Measurements from ENCODE around the gene KLK7.

The KLK7 gene
- long read RNA-seq, donor 1, partial matches to known transcripts, result 0 of 1 reads
- long read RNA-seq, donor 1, other reads (novel, unspliced or antisense), result 0 of 1 reads
- long read RNA-seq, donor 2, result 0 reads
- long read RNA-seq, donor 3, partial matches to known transcripts, result 0 of 4 reads
- long read RNA-seq, donor 3, other reads (novel, unspliced or antisense), result 0 of 4 reads
- long read RNA-seq, donor 4, result 0 reads
- long read RNA-seq, donor 5, partial matches to known transcripts, result 0 of 1 reads
- long read RNA-seq, donor 5, other reads (novel, unspliced or antisense), result 0 of 1 reads
- long read RNA-seq, donor 6, partial matches to known transcripts, result 0 of 1 reads
- long read RNA-seq, donor 6, other reads (novel, unspliced or antisense), result 0 of 1 reads
- long read RNA-seq, donor 7, partial matches to known transcripts, result 0 of 3 reads
- long read RNA-seq, donor 7, other reads (novel, unspliced or antisense), result 0 of 3 reads
- long read RNA-seq, donor 8, result 0 reads

DNA sequence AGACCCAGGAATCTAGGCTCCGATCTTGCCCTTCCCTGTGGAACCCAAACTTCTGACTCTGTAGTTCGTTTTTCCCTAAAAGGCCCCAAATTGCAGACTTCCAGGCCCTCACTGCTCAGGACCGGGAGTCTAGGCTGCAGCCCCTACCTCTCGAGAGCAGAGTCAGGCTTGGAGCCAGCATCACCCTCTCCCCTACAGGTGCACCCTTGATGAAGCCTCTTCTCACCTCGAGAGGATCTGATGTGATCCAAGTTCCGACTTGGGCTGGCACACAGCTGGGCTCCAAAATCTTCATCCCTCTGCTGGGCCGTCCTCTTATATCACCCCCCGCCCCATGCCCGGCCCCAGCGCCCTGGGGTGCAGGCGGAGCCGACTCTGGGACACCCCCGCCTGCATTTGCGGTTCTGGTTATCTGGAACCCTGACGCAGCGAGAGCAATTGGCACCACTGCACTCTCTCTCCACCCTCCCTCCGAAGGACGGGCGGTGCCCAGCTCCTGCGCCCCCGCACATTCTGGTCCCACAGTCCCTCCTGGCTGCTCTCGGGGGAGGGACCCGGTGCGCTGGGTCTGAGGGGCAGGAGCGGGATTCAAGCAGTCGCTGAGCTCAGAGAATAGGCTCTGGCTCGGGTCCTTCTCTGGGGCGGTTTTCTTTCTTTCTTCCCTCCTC lies at the start of gene KLK7:
Gene KLK7 (minus strand): TSS at position 293 of the 668 bp plus-strand sequence. CDS start 1,518 bp downstream, outside the sequence.
- no peak for DNase-seq

DNA sequence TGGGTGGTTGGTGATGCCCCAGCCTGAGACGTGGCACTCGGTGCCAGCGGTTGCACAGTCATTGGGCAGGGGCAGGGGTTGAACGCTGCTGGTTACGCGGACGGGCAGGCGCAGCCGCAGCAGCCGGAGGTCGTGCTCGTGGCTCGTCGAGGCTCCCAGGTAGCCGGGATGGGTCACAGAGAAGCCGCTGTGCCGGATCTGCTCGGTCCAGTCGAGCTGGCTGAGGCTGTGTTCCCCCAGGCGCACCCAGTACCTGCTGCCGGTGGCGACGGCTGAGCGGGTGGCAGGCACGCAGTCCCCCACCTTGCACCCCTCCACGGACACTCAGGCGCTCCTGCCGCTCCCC lies 48.1 kb upstream of the KLK7 start:
- no peak for DNase-seq

DNA sequence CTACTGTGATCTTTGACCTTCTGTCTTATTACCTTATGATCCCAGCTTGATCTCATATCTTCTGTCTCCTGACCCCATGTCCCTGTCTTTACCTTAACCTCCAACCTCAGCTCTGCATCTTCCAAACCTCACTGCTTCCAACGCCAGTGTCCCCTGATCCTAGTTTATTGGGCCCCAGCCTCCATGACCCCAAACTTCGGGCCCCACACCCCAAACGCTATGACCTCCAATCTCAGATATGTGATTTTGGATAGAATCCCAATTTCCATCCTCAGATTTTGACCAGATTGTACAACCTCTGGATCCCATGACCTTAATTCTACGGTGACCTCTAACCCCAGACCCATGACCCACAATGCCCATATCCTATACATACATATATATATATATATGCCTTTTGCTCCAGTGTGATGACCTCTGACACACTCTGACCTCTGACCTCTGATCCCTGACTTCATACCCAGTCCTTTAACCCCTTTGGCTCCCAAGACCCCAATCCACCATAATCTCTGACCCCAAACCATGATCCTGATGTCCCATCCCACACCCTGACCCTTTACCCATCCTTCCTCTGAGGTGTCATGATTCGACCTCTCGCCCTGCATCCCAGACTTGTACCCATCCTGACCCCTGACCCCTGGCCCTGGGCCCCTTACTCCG lies 47.6 kb upstream of the KLK7 start:
- no peak for DNase-seq

DNA sequence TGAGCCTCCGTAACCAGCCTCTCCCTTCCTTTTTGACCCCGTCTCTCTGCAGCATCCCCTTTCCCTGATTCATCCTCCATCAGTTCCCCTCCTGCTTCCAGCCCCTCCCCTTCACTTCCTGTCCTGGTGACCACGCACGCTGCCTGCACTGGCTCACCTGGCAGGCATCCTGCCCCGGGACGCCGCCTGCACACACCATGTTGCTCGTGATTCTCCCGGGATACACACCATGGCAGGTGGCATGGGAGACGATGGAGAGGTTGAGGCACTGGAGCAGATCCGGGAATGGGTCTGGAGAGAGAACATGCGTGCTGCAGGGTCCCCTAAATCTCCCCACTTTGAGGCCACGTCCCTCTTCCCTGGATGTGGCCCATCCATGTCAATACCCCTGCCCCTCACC lies 46.9 kb upstream of the KLK7 start:
- DNase-seq, result no peak

DNA sequence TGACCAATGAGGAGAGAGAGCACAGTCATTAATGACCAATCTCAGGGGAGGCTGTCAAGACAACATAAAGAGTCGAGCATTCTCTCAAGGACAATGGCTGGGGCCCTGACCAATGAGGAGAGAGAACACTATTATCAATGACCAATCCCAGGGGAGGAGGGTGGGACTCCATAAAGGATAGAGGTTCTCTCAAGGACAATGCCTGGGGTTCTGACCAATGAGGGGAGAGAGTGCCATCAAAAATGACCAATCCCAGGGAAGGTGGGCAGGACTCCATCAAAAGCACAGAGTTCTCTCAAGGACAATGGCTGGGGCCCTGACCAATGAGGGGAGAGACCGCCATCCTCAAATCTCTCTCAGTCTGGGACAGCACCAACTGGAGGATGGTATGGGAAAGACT lies 46.0 kb upstream of the KLK7 start:
- DNase-seq, result no peak

DNA sequence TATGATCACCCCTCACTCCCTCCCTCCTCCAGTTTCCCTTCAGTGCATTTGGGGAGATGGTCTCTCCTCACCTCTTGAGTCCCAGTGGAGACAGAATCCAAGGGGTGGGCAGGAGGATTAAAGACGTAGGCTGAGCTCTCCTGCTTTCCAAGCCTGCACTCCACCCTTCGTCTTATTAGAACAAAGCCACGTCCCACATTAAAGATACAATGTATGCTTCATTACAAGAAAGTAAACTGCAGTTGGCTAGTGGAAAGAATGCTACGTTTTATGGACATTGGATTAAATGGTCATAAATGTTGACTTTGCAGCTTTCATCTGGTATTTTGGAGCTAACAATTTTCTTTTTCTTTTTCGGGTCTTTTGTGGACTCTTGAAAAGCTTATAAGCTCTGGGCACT lies 44.2 kb upstream of the KLK7 start:
- DNase-seq, result no peak

DNA sequence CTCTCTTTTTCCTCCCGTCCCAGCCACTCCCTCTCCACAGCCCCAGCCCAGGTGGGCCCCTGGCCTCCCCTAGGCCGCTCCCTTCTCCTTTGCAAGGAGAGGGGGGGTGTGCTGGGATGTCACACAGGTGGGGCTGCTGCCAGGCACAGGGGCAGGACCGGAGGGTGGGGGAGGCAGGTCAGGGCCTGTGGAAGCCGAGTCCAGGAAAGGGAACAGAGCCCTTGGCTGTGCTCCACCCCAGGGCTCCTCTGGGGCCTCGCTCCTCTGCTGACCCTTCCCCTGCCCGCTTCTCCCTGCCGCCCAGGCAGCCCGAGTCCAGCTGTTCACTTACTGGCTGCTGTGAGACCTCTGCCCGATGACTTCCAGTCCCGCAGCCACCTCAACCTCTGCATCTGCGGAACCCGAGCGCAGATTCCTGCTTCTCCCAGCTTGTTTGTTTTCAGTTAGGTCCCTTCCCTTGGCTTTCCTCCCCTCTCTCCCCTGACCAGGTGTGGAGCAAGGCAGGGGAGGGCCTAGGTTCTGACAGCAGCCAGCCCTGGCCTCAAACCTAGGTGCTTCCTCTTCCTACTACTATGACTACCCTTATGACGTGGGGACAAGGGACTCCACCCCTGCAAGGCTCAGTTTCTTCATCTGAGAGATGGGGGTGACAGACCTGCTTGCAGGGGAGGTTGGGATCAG lies 43.5 kb upstream of the KLK7 start:
- no peak for DNase-seq

DNA sequence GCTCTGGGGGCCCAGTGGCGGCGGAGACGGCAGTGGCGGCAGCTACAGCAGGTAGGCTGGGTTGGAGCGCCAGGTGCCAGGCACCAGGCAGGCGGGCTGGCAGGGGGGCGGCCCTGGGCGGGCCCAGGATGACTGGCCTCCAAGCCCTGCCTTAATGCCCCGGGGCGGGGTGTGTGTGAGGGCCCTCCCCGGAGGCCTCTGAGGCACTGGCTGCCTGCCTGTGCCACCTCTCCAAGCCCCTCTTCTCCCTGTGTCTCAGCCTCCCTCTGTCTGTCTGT lies 42.8 kb upstream of the KLK7 start, which contains the start of gene KLK11:
Gene KLK11 (minus strand): TSS at position 63 of the 278 bp plus-strand sequence. CDS start 985 bp downstream, outside the sequence.
- DNase-seq, result no peak

DNA sequence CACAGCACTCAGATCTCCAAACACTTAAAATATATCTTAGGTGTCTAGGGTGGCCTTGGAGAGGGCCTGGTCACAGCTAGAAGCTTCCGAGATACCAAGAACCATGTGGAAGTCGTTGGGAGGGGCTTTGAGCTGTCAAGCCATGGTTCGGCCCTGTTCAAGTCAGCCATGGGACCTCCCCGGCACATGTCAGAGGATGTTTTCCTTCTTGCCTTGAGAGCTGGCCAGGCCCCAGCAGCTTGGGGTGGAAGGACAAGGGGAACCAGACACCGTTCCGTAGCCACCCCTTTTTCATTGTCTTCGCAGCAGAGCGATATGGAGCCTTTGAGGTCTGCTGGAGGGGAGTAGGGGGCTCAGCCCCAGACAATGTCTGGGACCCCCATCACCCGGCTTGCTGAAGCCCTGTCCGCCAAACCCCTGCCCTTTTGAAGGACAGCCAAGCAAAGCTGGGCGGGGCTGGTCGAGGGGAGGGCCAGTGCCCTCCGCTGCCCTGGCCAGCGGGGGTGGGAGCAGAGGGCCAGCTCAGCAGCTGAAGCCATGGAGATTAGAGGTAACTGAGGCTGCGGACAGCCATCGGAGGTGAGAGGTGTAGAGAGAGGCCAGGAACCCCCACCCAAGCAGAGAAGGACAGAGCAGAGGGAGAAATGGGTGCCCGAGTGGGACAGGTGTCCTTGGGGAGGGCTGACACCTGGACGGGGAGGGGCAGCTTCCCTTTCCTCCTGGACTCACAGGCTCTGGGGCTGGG lies 42.3 kb upstream of the KLK7 start:
- no peak for DNase-seq

DNA sequence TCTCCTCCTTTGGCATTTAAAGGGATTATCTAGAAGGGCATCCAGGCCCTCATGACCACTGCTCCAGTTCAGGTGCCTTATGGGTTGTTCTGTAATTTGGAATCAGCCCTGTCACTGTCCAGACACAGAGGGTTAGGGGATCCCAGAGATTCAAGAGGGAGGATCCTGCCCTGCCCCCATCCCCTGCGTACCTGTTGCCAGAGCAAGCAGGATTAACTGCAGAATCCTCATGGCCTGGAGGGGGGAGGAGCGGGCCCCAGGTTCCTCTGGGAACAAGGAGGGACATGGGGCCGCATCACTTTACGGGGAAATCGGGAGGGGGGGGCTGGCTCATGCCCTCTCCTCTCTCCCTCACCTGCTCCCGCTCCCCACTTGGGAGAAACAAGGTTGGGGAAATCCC lies 41.7 kb upstream of the KLK7 start:
- no peak for DNase-seq

DNA sequence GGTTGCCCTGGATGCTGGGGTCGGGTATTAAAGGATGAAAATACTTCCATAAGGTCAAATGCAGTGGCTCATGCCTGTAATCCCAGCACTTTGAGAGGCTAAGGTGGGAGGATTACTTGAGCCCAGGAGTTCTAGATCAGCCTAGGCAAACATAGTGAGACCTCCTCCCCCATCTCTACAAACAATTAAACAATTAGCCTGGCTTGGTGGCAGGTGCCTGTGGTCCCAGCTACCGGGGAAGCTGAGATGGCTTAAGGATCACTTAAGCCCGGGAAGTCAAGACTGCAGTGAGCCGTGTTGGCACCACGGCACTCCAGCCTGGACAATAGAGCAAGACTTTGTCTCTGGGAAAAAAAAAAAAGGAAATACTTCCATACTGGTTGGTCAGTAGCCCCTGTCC lies 41.2 kb upstream of the KLK7 start:
- DNase-seq, result no peak

DNA sequence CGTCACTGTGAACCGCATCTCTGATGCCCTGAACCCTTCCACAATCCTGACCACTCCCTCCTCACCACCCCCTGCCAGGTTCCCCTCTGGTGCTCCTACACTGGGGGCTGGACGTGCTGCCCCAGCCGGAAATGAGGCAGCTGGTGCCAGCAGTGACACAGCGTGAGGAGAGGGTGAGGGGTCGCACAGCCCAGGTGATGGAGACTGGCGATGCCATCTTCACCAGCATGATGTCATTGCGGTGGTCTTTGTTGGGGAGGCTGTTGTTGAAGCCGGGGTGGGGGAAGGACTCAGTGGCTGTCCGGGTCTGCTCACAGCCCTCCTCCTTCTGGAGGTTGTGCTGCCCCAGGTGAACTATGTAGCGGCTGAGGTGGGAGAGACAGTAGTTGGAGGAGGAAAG lies 40.2 kb upstream of the KLK7 start:
- DNase-seq, result no peak

DNA sequence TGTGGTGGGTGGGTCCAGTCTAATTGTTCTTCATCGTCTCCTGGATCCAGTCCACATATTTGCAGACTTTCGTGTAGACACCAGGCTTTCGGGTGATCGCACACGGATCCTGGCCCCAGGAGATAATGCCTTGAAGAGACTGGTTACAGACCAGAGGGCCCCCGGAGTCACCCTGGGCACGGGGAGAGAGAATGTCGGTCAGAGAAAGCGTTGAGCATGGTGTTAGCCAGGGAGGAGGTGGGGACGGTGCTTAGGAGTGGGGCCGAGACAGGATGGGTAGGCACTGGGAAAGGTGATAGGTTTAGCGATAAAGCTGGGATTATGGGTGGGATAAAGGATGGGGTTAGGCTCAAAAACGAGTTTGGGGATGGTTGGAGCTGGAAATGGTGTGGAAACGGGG lies 38.8 kb upstream of the KLK7 start:
- DNase-seq, result no peak

DNA sequence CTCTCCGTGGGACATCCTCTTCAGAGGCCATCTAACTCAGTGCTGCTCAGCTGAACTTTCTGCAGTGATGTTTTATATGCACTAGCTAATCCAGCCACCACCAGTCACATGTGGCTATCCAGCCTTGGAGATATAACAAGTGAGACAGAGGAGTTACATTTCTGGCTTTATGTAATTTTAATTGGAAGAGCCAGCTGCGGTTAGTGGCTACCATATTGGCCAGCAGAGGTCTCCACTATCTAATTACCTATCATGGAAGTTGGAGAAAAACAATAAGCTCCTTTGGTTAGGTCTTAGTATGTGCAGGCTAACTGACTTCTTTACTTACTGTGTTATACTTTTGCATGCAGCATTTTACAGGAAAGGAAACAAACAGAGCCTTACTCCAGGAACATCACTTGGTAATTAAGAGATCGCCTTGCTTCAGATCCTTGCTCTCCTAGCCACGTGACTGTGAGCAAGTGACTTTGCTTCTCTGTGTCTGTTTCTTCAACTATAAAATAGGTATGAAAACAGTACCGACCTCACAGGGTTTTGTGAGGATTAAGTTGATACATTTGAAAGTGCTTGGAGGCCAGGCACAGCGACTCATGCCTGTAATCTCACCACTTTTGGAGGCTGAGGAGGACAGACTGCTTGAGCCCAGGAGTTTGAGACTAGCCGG lies 37.4 kb upstream of the KLK7 start:
- peak; percentile 48 for DNase-seq

DNA sequence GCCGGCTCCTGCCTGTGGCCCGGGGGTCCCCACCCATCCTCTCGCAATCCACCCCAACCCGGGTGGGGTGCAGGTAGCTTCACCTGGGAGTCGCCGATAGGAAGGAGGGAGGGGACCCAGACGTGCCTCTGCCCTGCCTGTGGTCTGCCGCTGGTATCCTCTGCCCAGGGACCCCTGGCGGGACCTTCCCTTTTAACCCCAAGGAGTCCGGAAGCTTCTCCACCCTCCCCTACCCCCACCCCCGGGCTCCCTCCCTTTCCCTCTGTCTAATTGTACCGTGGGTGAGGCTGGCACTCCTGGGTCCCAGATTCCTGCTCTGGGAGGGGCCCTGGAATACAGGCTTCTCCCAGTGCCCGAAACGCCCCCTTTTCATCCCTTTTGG lies 35.8 kb upstream of the KLK7 start, which contains the start of gene KLK10:
Gene KLK10 (minus strand): TSS at position 166 of the 382 bp plus-strand sequence. CDS start 579 bp downstream, outside the sequence.
- DNase-seq, result no peak

DNA sequence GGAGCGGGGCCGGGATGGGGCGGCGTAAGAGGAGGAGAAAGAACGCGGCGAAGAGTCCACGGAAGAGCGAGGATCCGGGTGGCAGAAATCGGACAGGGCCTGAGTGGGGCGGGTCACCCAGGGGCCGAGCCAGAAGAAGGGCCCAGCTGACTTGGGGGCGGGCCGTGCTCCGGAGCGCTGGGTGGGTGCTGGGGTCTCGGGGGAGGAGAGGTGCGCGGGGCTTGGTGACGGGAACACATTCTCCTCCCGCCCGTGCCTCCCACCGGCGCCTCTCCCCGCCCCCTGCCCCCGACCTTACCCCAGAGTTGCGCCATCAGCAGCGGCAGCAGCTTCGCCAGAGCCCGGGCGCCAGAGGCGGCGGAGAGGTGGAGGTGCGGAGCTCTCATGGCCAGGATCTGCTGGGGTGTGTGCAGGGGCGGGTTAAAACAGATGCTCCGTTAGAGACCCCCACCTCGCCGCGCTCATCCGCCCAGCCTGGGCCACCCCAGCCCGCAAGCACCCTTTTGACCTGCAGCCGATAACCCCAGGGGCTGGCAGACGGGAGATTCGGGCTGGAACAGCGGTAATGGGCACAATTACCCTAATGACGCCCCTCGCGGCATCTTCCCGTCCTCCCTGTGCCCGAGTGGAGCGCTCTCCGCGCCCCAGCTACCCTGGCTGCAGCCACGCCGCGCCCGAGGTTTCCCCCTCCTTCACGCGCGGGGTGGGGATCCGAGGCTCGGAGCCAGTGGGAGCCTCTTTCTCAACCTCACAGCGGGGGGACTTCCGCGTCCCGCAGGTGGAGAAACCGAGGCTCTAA lies 35.2 kb upstream of the KLK7 start:
- DNase-seq, result peak; percentile 53

DNA sequence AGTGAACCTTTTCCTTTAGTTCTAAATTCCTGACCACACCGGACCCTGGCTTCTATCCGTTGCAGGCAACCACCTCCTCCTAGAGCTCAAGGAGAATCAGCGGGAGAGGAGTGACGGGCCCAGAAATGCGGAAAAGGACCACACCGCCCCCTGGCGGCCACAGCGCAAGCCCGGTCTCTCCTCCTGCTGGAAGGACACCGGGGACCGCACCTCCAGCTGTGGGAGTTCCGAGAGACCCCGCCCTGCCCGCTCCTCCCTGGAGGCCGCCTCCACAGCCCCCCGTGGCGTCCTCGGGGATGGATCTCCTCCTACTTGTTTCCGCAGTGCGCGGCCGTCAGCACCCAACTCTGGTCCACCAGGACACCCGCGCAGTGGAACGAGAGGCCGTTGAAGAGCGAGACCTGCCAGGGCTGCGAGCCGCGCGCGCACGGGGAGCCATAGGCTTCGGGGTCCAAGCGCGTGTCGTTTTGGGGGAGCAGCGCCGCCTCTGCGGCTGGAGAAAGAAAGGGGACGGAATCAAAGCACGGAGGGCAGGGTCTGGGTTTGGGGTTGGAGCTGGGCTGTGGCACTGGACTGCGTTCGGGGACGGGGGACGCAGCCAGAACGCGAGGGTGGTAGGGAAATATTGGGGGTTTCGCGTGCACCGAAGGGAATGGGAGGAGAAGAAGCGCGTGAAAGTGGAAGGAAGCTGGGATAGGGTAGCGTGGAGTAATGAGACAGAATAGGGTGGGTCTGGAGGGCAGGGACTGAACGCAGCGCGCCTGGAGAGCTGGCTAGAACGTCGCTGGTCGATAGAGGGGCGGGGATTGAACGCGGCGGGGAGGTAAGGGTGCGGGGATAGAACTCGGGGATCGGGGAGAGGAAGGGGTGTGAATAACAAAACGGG lies 33.3 kb upstream of the KLK7 start:
- peak; percentile 81 for DNase-seq

DNA sequence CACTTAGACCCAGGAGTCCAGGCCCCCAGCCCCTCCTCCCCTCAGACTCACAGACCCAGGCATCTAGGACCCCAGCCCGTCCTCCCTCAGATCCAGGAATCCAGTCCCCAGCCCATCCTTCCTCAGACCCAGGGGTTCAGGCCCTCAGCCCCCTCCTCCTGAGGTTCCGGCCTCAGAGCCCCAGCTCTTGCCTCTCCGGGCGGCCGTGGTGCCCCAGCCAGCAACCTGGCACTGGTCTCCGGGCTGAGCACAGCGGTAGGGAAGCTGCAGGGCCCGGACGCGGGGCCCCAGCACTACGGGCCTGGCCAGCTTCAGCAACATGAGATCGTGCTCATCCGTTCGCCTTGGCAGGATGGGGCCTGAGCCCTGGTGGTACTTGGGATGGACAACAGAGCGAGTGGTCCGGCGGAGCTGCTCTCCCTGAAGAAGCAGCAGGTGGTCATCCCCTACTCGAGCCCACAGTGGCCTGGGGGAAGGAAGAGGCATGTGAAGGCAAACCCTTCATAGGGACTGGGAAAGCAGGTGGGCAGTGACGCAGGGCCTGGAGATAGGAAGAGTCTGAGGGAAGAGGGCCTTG lies 32.1 kb upstream of the KLK7 start:
- DNase-seq, result no peak

DNA sequence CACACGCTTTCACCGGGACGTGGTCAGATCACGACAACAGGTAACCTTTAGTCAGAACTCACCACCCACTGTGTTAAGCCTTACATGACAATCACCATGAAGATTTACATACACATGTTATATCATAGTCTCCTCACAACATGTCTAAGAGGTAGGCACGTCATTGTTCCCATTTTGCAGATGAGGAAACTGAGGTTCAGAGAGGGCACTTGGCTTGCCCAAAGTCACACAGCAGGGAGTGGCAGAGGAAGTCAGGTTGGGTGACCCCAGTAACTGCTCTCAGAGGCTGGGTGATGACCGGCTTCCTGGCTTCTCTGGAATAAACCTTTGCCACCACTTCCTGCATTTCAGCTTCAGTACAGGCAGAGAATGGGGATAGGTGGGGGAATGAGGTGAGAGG lies 30.5 kb upstream of the KLK7 start:
- DNase-seq, result no peak
